Uterus (tissue), 2 donors: ENCODE results near the gene IKZF1.

Experiments
- CTCF ChIP-seq, 4 experiments: fragments of 200-600 bp in 2 of 4; fragments of 450-650 bp in 2 of 4; sonication (generic) in 2 of 4; IDR thresholded peaks; one replicate each; pipeline ENCODE4 v1.5.1; 2016 to 2019; ENCODE audit warnings: antibody characterized with exemption in 4 of 4, mild to moderate bottlenecking in 2 of 4, moderate library complexity in 1 of 4
- POLR2A ChIP-seq, 2 donors: fragments of 450-650 bp; IDR thresholded peaks; one replicate each; pipeline ENCODE4 v1.6.1; 2016; ENCODE audit warnings: antibody characterized with exemption in 2 of 2, mild to moderate bottlenecking in 1 of 2, moderate library complexity in 1 of 2

GRCh38 chr7:50379539-50379938, 75.0 kb downstream of the IKZF1 start:
- TF ChIP-seq CTCF (IDR thresholded peaks at IDR 0.05), result no peak
- TF ChIP-seq POLR2A (IDR thresholded peaks at IDR 0.05), result no peak
